C4-2B (cell line): Measurements from ENCODE around the gene PGAP6.
"Not testable (repeated sequence)": the region's sequence is repeated elsewhere in the genome, so short reads cannot be mapped to it uniquely, and the experiment has no call there.

Experiments
- H3K27ac ChIP-seq: fragments of 450-650 bp; 2 replicates; pipeline ENCODE4 v1.5.1; 2017
- CTCF ChIP-seq: fragments of 450-650 bp; conservative IDR thresholded peaks from 2 replicates; pipeline ENCODE4 v1.5.1; 2017; ENCODE audit warnings: mild to moderate bottlenecking
- ZFX ChIP-seq: fragments of 450-650 bp; IDR thresholded peaks from 2 replicates; pipeline ENCODE4 v1.6.1; 2017

The PGAP6 gene

GRCh38 chr16:333406-334094 lies 48.2 kb downstream of the PGAP6 start:
- no peak for TF ChIP-seq CTCF
- no peak for TF ChIP-seq ZFX
- no peak overlapping the region for H3K27ac ChIP-seq

GRCh38 chr16:331181-331814 lies 50.5 kb downstream of the PGAP6 start:
- H3K27ac ChIP-seq: not testable (repeated sequence)

GRCh38 chr16:330741-331140 lies 51.0 kb downstream of the PGAP6 start:
- H3K27ac ChIP-seq: no peak overlapping the region
- TF ChIP-seq CTCF: no peak
- no peak for TF ChIP-seq ZFX

GRCh38 chr16:325375-326145 lies 56.2 kb downstream of the PGAP6 start:
- no peak for TF ChIP-seq CTCF
- TF ChIP-seq ZFX: no peak
- no peak overlapping the region for H3K27ac ChIP-seq

- H3K27ac ChIP-seq: no peak overlapping the region
These were observed 57.1 kb downstream of the PGAP6 start for GRCh38 chr16:324451-325334.

GRCh38 chr16:324201-324450 lies 57.7 kb downstream of the PGAP6 start:
- no peak overlapping the region for H3K27ac ChIP-seq
- TF ChIP-seq ZFX (no peak), CTCF (no peak)

More at GRCh38 chr16:324451-325334, 57.1 kb downstream of the PGAP6 start:
- no peak for TF ChIP-seq CTCF
- TF ChIP-seq ZFX: no peak

GRCh38 chr16:322476-323143 lies 59.2 kb downstream of the PGAP6 start:
- no peak for TF ChIP-seq CTCF
- no peak for TF ChIP-seq ZFX
- H3K27ac ChIP-seq: no peak overlapping the region
